GM12878 (cell line): ENCODE measurements around the gene CR1L. TPM values are rescaled to one million over a fixed set of nuclear protein-coding genes. Genes with fewer than 3 reads are reported as not detected.

Experiments used
- ATAC-seq: fragments of 200-7000 bp; cut with Tn5 transposase; 3 replicates; pipeline ENCODE4 v1.9.1; 2020; ENCODE audit warnings: mild to moderate bottlenecking, moderate library complexity
- BruUV-seq: library from RNA; stranded (reverse); fragments of 400-500 nt; replicated peaks from 2 replicates; lab custom pipeline; 2021; lab: Mats Ljungman, UMichigan
- CTCF ChIA-PET: fragments of 300-600 bp; sonication (Branson Sonifier 250); formaldehyde crosslinking; extraction: SDS; loops from one replicate; lab custom pipeline; 2021; ENCODE audit warnings: inconsistent platforms; lab: Yijun Ruan, JAX
- POLR2A ChIA-PET: fragments of 350-600 bp; formaldehyde crosslinking; extraction: SDS; loops from one replicate; lab custom pipeline; 2021; ENCODE audit warnings: inconsistent platforms; lab: Charles Lee
- RAD21 ChIA-PET: fragments of 300-600 bp; sonication (Branson Sonifier 250); formaldehyde crosslinking; loops from one replicate; lab custom pipeline; 2023; ENCODE audit warnings: antibody characterized with exemption; ENCODE audit not compliant: unreplicated experiment; lab: Charles Lee
- SMC1A ChIA-PET: fragments of 300-600 bp; sonication (Branson Sonifier 250); formaldehyde crosslinking; loops from one replicate; lab custom pipeline; 2023; ENCODE audit not compliant: unreplicated experiment, uncharacterized antibody; lab: Charles Lee
- DNase-seq: peaks from one replicate; pipeline ENCODE4 v3.0.0-alpha.2; 2011; ENCODE audit warnings: low read depth, low spot score
- FAIRE-seq: peaks from 3 replicates; lab custom pipeline; 2011; peaks lifted over from hg19 to GRCh38; lab: Jason Lieb, UNC
- H2AFZ ChIP-seq: 2 replicates; pipeline ENCODE4 v1.6.0; 2011; ENCODE audit warnings: low read depth, low read length, control low read depth; ENCODE audit not compliant: control insufficient read depth
- H3K27ac ChIP-seq: 2 replicates; pipeline ENCODE4 v1.5.1; 2011; ENCODE audit warnings: control low read depth; ENCODE audit not compliant: control insufficient read depth, insufficient read depth
- H3K27me3 ChIP-seq, 2 experiments: replicated peaks in 1 of 2; 2 replicates each; pipeline versions ENCODE4 v1.6.0 to v1.6.1; 2011; ENCODE audit warnings: low read length in 1 of 2; ENCODE audit not compliant: control insufficient read depth in 2 of 2, insufficient read depth in 2 of 2
- H3K36me3 ChIP-seq, 2 experiments: 2 replicates each; pipeline ENCODE4 v1.5.1; 2011; ENCODE audit warnings: low read length in 1 of 2; ENCODE audit not compliant: control insufficient read depth in 2 of 2, insufficient read depth in 2 of 2
- H3K4me1 ChIP-seq: 2 replicates; pipeline ENCODE4 v1.6.1; 2011; ENCODE audit warnings: mild to moderate bottlenecking, low read length, moderate library complexity, mixed read lengths; ENCODE audit not compliant: control insufficient read depth, insufficient read depth
- H3K4me2 ChIP-seq: 2 replicates; pipeline ENCODE4 v1.6.0; 2011; ENCODE audit warnings: control low read depth; ENCODE audit not compliant: control insufficient read depth, insufficient read depth
- H3K4me3 ChIP-seq: fragments of 200-600 bp; sonication (generic); 2 replicates; pipeline ENCODE4 v1.5.1; 2016
- H3K79me2 ChIP-seq: 2 replicates; pipeline ENCODE4 v1.6.0; 2011; ENCODE audit warnings: low read length; ENCODE audit not compliant: control insufficient read depth, insufficient read depth
- H3K9ac ChIP-seq: 2 replicates; pipeline ENCODE4 v1.8.0; 2011; ENCODE audit warnings: low read length, control low read depth, mixed read lengths; ENCODE audit not compliant: control insufficient read depth, insufficient read depth
- H3K9me3 ChIP-seq: replicated peaks from 3 replicates; pipeline ENCODE4 v1.5.1; 2011; ENCODE audit warnings: mild to moderate bottlenecking, low read length; ENCODE audit not compliant: control insufficient read depth, insufficient read depth
- H4K20me1 ChIP-seq: 2 replicates; pipeline ENCODE4 v1.6.0; 2011; ENCODE audit not compliant: control insufficient read depth, insufficient read depth
- CEBPB ChIP-seq, 2 experiments: fragments of 150-350 bp in 1 of 2; IDR thresholded peaks; 2 replicates each; pipeline ENCODE4 v1.6.1; 2012 to 2014; ENCODE audit warnings: low read depth in 2 of 2, low read length in 2 of 2, borderline replicate concordance in 1 of 2, inconsistent platforms in 1 of 2
- DPF2 ChIP-seq: fragments of 450-650 bp; IDR thresholded peaks from 2 replicates; pipeline ENCODE4 v1.6.1; 2017; ENCODE audit warnings: mild to moderate bottlenecking
- FOXM1 ChIP-seq: IDR thresholded peaks from 2 replicates; pipeline ENCODE4 v1.6.1; 2012; ENCODE audit warnings: low read depth, mild to moderate bottlenecking, inconsistent platforms, low read length, moderate library complexity
- HSF1 ChIP-seq: fragments of 150-350 bp; IDR thresholded peaks from 2 replicates; pipeline ENCODE4 v1.6.1; 2014; ENCODE audit warnings: mild to moderate bottlenecking, low read depth, low read length
- JUNB ChIP-seq: IDR thresholded peaks from 2 replicates; pipeline ENCODE4 v1.6.1; 2016; ENCODE audit warnings: antibody characterized with exemption, mild to moderate bottlenecking
- POLR2AphosphoS2 ChIP-seq: IDR thresholded peaks from 2 replicates; pipeline ENCODE4 v1.6.1; 2011; ENCODE audit warnings: low read depth, mild to moderate bottlenecking, low read length, improper control_type of control experiment, moderate library complexity
- RBBP5 ChIP-seq: fragments of 200-600 bp; sonication (generic); conservative IDR thresholded peaks from 2 replicates; pipeline ENCODE4 v1.6.1; 2016
- SIN3A ChIP-seq: IDR thresholded peaks from 2 replicates; pipeline ENCODE4 v1.6.1; 2012; ENCODE audit warnings: low read depth, low read length, improper control_type of control experiment
- SMARCA5 ChIP-seq: fragments of 450-650 bp; IDR thresholded peaks from 2 replicates; pipeline ENCODE4 v1.6.1; 2017; ENCODE audit warnings: mild to moderate bottlenecking
- SREBF1 ChIP-seq: IDR thresholded peaks from 2 replicates; pipeline ENCODE4 v1.6.1; 2012; ENCODE audit warnings: mild to moderate bottlenecking, low read length
- SREBF2 ChIP-seq: IDR thresholded peaks from 2 replicates; pipeline ENCODE4 v1.6.1; 2012; ENCODE audit warnings: mild to moderate bottlenecking, low read length
- SUPT20H ChIP-seq: IDR thresholded peaks from 2 replicates; pipeline ENCODE4 v1.6.1; 2011; ENCODE audit warnings: low read depth, mild to moderate bottlenecking, low read length, moderate library complexity, borderline replicate concordance; ENCODE audit not compliant: control insufficient read depth
- TCF7 ChIP-seq: IDR thresholded peaks from 2 replicates; pipeline ENCODE4 v1.6.1; 2014; ENCODE audit warnings: antibody characterized with exemption, borderline replicate concordance
- ZNF622 ChIP-seq: fragments of 450-650 bp; IDR thresholded peaks from 2 replicates; pipeline ENCODE4 v1.6.1; 2017; ENCODE audit warnings: mild to moderate bottlenecking, inconsistent platforms
- ZSCAN29 ChIP-seq: fragments of 450-650 bp; IDR thresholded peaks from 2 replicates; pipeline ENCODE4 v1.6.1; 2017; ENCODE audit warnings: mild to moderate bottlenecking, moderate library complexity
- WGBS: methylation state at CpG from one replicate; pipeline ENCODE4 v1.1.6; 2016; ENCODE audit warnings: low lambda C conversion rate; ENCODE audit not compliant: insufficient replicate concordance, insufficient coverage; ENCODE audit errors: missing lambda C conversion rate; 5-methylcytosine and 5-hydroxymethylcytosine counted together
- in situ Hi-C: fragments of 300-500 bp; cut with MboI; formaldehyde crosslinking; loops from 9 replicates; pipeline ENCODE4 v1.14.3; 2018; ENCODE audit warnings: mixed read lengths
- intact Hi-C: fragments of 100-400 bp; cut with micrococcal nuclease; formaldehyde crosslinking; loops from one replicate; pipeline ENCODE4 v1.14.2; 2022; ENCODE audit not compliant: unreplicated experiment
- polyA plus RNA-seq, 11 experiments: library from polyadenylated mRNA; depleted of rRNA in 4 of 11; unstranded in 6 of 11; stranded (reverse) in 5 of 11; fragments of >200 nt; fragmentation: Nextera tagmentation in 4 of 11; fragmentation: Illumina TruSeq in 1 of 11; extraction: Ambion mirVana in 4 of 11; extraction: Trizol in 1 of 11; gene quantifications; 1 replicate in 1 of 11; 2 replicates in 10 of 11; pipeline versions ENCODE4 v1.2.1 to v1.2.3, GENCODE V29; 2011 to 2016; ENCODE audit warnings: inconsistent platforms in 2 of 11, missing spikeins in 2 of 11, low read depth in 1 of 11
- total RNA-seq, 4 experiments: library from RNA; depleted of rRNA in 3 of 4; stranded (reverse); fragments of >200 nt in 3 of 4; fragmentation: Illumina TruSeq in 1 of 4; extraction: Trizol in 1 of 4; gene quantifications; 2 replicates each; pipeline versions ENCODE4 v1.2.1 to v1.2.3, GENCODE V29; 2013 to 2021
- TF ChIP-seq, protein P1 (sequence below): fragments of 450-650 bp; conservative IDR thresholded peaks from 2 replicates; pipeline ENCODE4 v1.6.1; 2017; ENCODE audit warnings: mild to moderate bottlenecking, moderate library complexity

Gene CR1L
- total and polyA plus RNA-seq, 10 of the 15 experiments (the other 5 are each of a cell fraction or from before 2014, with no cell fraction given): 0.11 TPM; not detected in 9

DNA sequence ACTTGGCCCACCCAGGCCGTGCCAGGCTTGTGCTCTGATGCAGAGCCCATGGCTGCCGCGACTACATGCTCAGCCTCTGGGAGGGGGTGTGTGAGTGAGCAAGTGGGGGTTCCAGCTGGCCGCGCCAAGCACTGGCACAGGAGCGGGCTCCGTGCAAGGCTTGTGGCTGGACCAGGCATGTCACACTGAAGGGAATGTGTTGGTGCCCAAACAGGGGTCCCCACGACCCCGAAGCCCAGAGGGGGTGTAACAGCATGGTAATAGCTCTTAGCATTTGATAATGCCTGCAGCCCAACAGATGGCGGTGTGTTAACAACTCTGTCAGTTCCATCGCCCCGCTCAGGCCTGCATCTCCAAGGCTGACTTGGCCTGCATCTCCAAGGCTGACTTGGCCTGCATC, 68.6 kb downstream of the CR1L start:
- ATAC-seq: no peak

DNA sequence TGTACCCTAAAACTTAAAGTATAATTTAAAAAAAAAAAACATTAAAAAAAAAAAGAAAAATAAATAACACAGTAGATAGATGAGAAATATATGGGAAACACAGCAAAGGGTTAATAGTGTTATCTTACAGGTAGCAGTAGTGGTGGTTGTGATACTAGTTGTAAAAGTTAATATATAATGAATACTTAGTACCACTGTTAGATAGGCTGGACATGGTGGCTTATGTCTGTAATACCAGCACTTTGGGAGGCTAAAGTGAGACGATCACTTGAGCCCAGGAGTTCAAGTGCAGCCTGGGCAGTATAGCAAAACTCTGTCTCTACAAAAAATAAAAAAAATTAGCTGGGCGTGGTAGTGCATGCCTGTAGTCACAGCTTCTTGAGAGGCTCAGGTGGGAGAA, 74.3 kb downstream of the CR1L start:
- RAD21 ChIA-PET: no interaction called here
- Histone ChIP-seq H3K4me1 (no peaks in the 10 kb centered on the region), H2AFZ (no peak overlapping the region), H3K27ac (no peak overlapping the region), H3K27me3 (no peaks in the 10 kb centered on the region; a peak in 1 of 4 replicates), H3K9me3 (no peaks in the 10 kb centered on the region; the same call in 2 of the 3 replicates), H3K9ac (no peak overlapping the region), H4K20me1 (no peaks in the 10 kb centered on the region), H3K36me3 (no peaks in the 10 kb centered on the region), H3K4me3 (no peak overlapping the region), H3K4me2 (no peak overlapping the region), H3K79me2 (no peaks in the 10 kb centered on the region)
- ATAC-seq (no peak), FAIRE-seq (no peak), DNase-seq (no peak)
- no TSS peak for BruUV-seq
- POLR2A ChIA-PET: no interaction called here
- in situ Hi-C loops: no loop called here
- SMC1A ChIA-PET: no interaction called here
- WGBS: 42% methylated on average over 2 of the region's 2 CpGs
- CTCF ChIA-PET: no interaction called here
- intact Hi-C loops: no loop called here
- TF ChIP-seq JUNB: no peak
- TF ChIP-seq, protein P1, sequence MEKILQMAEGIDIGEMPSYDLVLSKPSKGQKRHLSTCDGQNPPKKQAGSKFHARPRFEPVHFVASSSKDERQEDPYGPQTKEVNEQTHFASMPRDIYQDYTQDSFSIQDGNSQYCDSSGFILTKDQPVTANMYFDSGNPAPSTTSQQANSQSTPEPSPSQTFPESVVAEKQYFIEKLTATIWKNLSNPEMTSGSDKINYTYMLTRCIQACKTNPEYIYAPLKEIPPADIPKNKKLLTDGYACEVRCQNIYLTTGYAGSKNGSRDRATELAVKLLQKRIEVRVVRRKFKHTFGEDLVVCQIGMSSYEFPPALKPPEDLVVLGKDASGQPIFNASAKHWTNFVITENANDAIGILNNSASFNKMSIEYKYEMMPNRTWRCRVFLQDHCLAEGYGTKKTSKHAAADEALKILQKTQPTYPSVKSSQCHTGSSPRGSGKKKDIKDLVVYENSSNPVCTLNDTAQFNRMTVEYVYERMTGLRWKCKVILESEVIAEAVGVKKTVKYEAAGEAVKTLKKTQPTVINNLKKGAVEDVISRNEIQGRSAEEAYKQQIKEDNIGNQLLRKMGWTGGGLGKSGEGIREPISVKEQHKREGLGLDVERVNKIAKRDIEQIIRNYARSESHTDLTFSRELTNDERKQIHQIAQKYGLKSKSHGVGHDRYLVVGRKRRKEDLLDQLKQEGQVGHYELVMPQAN: no peak
- TF ChIP-seq SMARCA5: no peak
- TF ChIP-seq SREBF1: no peak
- no peak for TF ChIP-seq TCF7
- TF ChIP-seq POLR2AphosphoS2: no peak
- no peak for TF ChIP-seq CEBPB (IDR thresholded peaks at IDR 0.05; ENCODE audit: borderline replicate concordance in 1 of 2, low read depth in 2 of 2, low read length in 2 of 2)
- TF ChIP-seq SIN3A: no peak
- TF ChIP-seq FOXM1: no peak
- no peak for TF ChIP-seq SREBF2
- no peak for TF ChIP-seq ZSCAN29
- TF ChIP-seq DPF2: no peak
- no peak for TF ChIP-seq RBBP5

More for the DNA sequence above, 68.6 kb downstream of the CR1L start:
- in situ Hi-C loops (no loop called here), intact Hi-C loops (loop anchor here (2.0 kb wide), 1 partner anchor 83 kb away; no protein-coding TSS in a partner anchor)
- DNase-seq: no peak
- Histone ChIP-seq H3K27ac (no peak overlapping the region), H3K9me3 (no peaks in the 10 kb centered on the region), H4K20me1 (no peaks in the 10 kb centered on the region), H3K27me3 (no peaks in the 10 kb centered on the region; a peak in 2 of 4 replicates), H2AFZ (no peak overlapping the region), H3K9ac (no peak overlapping the region), H3K4me3 (no peak overlapping the region), H3K4me1 (no peaks in the 10 kb centered on the region), H3K36me3 (no peaks in the 10 kb centered on the region), H3K4me2 (no peak overlapping the region), H3K79me2 (no peaks in the 10 kb centered on the region)
- FAIRE-seq: no peak
- BruUV-seq: no TSS peak
- SMC1A ChIA-PET: interaction anchor here (1.2 to 1.3 kb wide), 2 partner anchors 24 to 84 kb away, joined by 4 read pairs; no protein-coding TSS in a partner anchor
- RAD21 ChIA-PET: interaction anchor here (1.0 kb wide), 1 partner anchor 84 kb away, joined by 3 read pairs; no protein-coding TSS in a partner anchor
- 76% methylated on average over 12 of the region's 12 CpGs for WGBS
- POLR2A ChIA-PET: no interaction called here
- CTCF ChIA-PET: no interaction called here
- no peak for TF ChIP-seq SUPT20H
- TF ChIP-seq ZNF622: no peak
- TF ChIP-seq RBBP5: no peak
- TF ChIP-seq HSF1: no peak
